ENCODE measurements around the gene MET. TPM values are rescaled to one million over a fixed set of nuclear protein-coding genes. Genes with fewer than 3 reads are reported as not detected.

Gene MET
- total and polyA plus RNA-seq, 2 donors (not counting 3 experiments of a cell fraction or from before 2014, with no cell fraction given) = 21.1 to 44.5 TPM

- H3K4me3 ChIP-seq (replicated peaks in 1 of 3; ENCODE audit: insufficient read depth in 1 of 3, low read depth in 1 of 3, low read length in 3 of 3) = no peak overlapping the region
- no TSS peak for BruUV-seq (replicated peaks)
- H3K79me2 ChIP-seq (ENCODE audit: control insufficient read depth, insufficient read depth, low read length) = no peaks in the 10 kb centered on the region
- no peak overlapping the region for H3K4me2 ChIP-seq (ENCODE audit: insufficient read depth, low read length)
- no peaks in the 10 kb centered on the region for H3K36me3 ChIP-seq (ENCODE audit: control insufficient read depth in 2 of 2, extremely low read depth in 1 of 2, insufficient read depth in 2 of 2, low read length in 2 of 2)
- CTCF ChIA-PET = no interaction called here
- intact Hi-C loops (cut with micrococcal nuclease) = no loop called here
- no peaks in the 10 kb centered on the region for H3K27me3 ChIP-seq (ENCODE audit: control insufficient read depth in 2 of 2, insufficient read depth in 2 of 2, low read length in 2 of 2)
- FAIRE-seq (no peak), DNase-seq (ENCODE audit: low read depth, low spot score) (peak; percentile 9)
- no peak overlapping the region for H3K27ac ChIP-seq (ENCODE audit: insufficient read depth, low read depth, low read length)
- H3K4me1 ChIP-seq (ENCODE audit: control insufficient read depth, extremely low read depth, insufficient read depth, low read length) = no peaks in the 10 kb centered on the region
- H3K9ac ChIP-seq (replicated peaks; ENCODE audit: extremely low read depth, insufficient read depth, low read length) = no peak overlapping the region
- dilution Hi-C loops (cut with MboI; ENCODE audit: extremely low pct_ligation_motif_present, low sequenced_read_pairs) = no loop called here
- no peaks in the 10 kb centered on the region for H4K20me1 ChIP-seq (replicated peaks; ENCODE audit: control insufficient read depth, extremely low read depth, insufficient read depth, low read length)
- POLR2A ChIA-PET = no interaction called here
- no peak for TF ChIP-seq EZH2 (IDR thresholded peaks at IDR 0.05; ENCODE audit: borderline replicate concordance, low read depth, low read length, severe bottlenecking)
- TF ChIP-seq MAX (IDR thresholded peaks at IDR 0.05; ENCODE audit: insufficient read depth, insufficient read length) = no peak
- no peak for TF ChIP-seq GATA2 (IDR thresholded peaks at IDR 0.05; ENCODE audit: insufficient read depth, insufficient read length, low read depth, low read length)
- H3K9me1 ChIP-seq (replicated peaks; ENCODE audit: control insufficient read depth, extremely low read depth, insufficient read depth, low read length) = no peaks in the 10 kb centered on the region
- H3K9me3 ChIP-seq (replicated peaks; ENCODE audit: control insufficient read depth, insufficient read depth, low read length) = no peaks in the 10 kb centered on the region
- H2AFZ ChIP-seq (ENCODE audit: low read depth, low read length) = no peak overlapping the region
Measured at GRCh38 chr7:116663744-116664143, 8.3 kb upstream of the MET start.

- Histone ChIP-seq H3K9me1 (replicated peaks; ENCODE audit: control insufficient read depth, extremely low read depth, insufficient read depth, low read length) (no peaks in the 10 kb centered on the region), H2AFZ (ENCODE audit: low read depth, low read length) (no peak overlapping the region), H3K4me1 (ENCODE audit: control insufficient read depth, extremely low read depth, insufficient read depth, low read length) (no peaks in the 10 kb centered on the region), H3K9ac (replicated peaks; ENCODE audit: extremely low read depth, insufficient read depth, low read length) (no peak overlapping the region), H3K27ac (ENCODE audit: insufficient read depth, low read depth, low read length) (no peak overlapping the region), H3K4me2 (ENCODE audit: insufficient read depth, low read length) (no peak overlapping the region), H3K27me3 (ENCODE audit: control insufficient read depth in 2 of 2, insufficient read depth in 2 of 2, low read length in 2 of 2) (no peaks in the 10 kb centered on the region), H4K20me1 (replicated peaks; ENCODE audit: control insufficient read depth, extremely low read depth, insufficient read depth, low read length) (no peaks in the 10 kb centered on the region), H3K9me3 (replicated peaks; ENCODE audit: control insufficient read depth, insufficient read depth, low read length) (no peaks in the 10 kb centered on the region), H3K36me3 (ENCODE audit: control insufficient read depth in 2 of 2, extremely low read depth in 1 of 2, insufficient read depth in 2 of 2, low read length in 2 of 2) (no peaks in the 10 kb centered on the region), H3K4me3 (replicated peaks in 1 of 3; ENCODE audit: insufficient read depth in 1 of 3, low read depth in 1 of 3, low read length in 3 of 3) (no peak overlapping the region), H3K79me2 (ENCODE audit: control insufficient read depth, insufficient read depth, low read length) (no peaks in the 10 kb centered on the region)
- ChIA-PET POLR2A (no interaction called here), CTCF (interaction anchor here (0.6 to 4.5 kb wide), 5 partner anchors 73 to 463 kb away, joined by 3 to 25 read pairs (median 4); no protein-coding TSS in a partner anchor)
- dilution Hi-C loops (cut with MboI; ENCODE audit: extremely low pct_ligation_motif_present, low sequenced_read_pairs) (no loop called here), intact Hi-C loops (cut with micrococcal nuclease) (no loop called here)
- no TSS peak for BruUV-seq (replicated peaks)
- TF ChIP-seq POLR2AphosphoS5 (IDR thresholded peaks at IDR 0.05; ENCODE audit: insufficient read depth, low read depth, low read length) = no peak
- TF ChIP-seq MYC (IDR thresholded peaks at IDR 0.05; ENCODE audit: low read depth, low read length) = no peak
- no peak for TF ChIP-seq FOS (IDR thresholded peaks at IDR 0.05; ENCODE audit: borderline replicate concordance, insufficient read depth, low read length)
- no peak for TF ChIP-seq GATA2 (IDR thresholded peaks at IDR 0.05; ENCODE audit: insufficient read depth, insufficient read length, low read depth, low read length)
- no peak for TF ChIP-seq JUN (IDR thresholded peaks at IDR 0.05; ENCODE audit: borderline replicate concordance, insufficient read depth, insufficient read length, low read depth)
- no peak for TF ChIP-seq EZH2 (IDR thresholded peaks at IDR 0.05; ENCODE audit: borderline replicate concordance, low read depth, low read length, severe bottlenecking)
- TF ChIP-seq CTCF (IDR thresholded peaks at IDR 0.05; ENCODE audit: extremely low read depth in 1 of 2, insufficient read depth in 1 of 2, low read depth in 1 of 2, low read length in 2 of 2) = no peak
- no peak for TF ChIP-seq POLR2A (IDR thresholded peaks at IDR 0.05; ENCODE audit: low read depth, low read length)
- TF ChIP-seq MAX (IDR thresholded peaks at IDR 0.05; ENCODE audit: insufficient read depth, insufficient read length) = no peak
- DNase-seq (ENCODE audit: low read depth, low spot score) (peak; percentile 56), FAIRE-seq (no peak)
Measured at GRCh38 chr7:116665332-116665996, 6.5 kb upstream of the MET start.

Measured in endothelial cell of umbilical vein (primary cell).